Activated T-cell treated with anti-CD3 and anti-CD28 coated beads, Interleukin-2, amount 50 U/mL, for 4 hours (primary cell): ENCODE measurements around the gene IGSF10. TPM values are rescaled to one million over a fixed set of nuclear protein-coding genes. Genes with fewer than 3 reads are reported as not detected.
"Not testable (repeated sequence)": the region's sequence is repeated elsewhere in the genome, so short reads cannot be mapped to it uniquely, and the experiment has no call there.

ENCODE experiments used
- ATAC-seq, 2 donors: fragments of 200-7000 bp; cut with Tn5 transposase; one replicate each; pipeline ENCODE4 v1.10.0; 2021
- DNase-seq: peaks from one replicate; pipeline ENCODE4 v3.0.0-alpha.2; 2020
- H3K27me3 Mint-ChIP-seq: one replicate; pipeline ENCODE4 v1.8.0; 2021; ENCODE audit warnings: low read depth, mixed read lengths
- H3K36me3 Mint-ChIP-seq: one replicate; pipeline ENCODE4 v1.8.0; 2022; ENCODE audit warnings: mixed read lengths; ENCODE audit not compliant: insufficient read depth
- H3K4me1 Mint-ChIP-seq: one replicate; pipeline ENCODE4 v1.8.0; 2021; ENCODE audit warnings: low read depth, mixed read lengths
- H3K4me3 Mint-ChIP-seq: one replicate; pipeline ENCODE4 v1.8.0; 2021; ENCODE audit warnings: mild to moderate bottlenecking, moderate library complexity, mixed read lengths
- H3K9me3 Mint-ChIP-seq: one replicate; pipeline ENCODE4 v1.8.0; 2021; ENCODE audit warnings: mixed read lengths
- total RNA-seq, 3 donors: library from RNA; stranded (reverse); gene quantifications; one replicate each; pipeline ENCODE4 v1.2.1, GENCODE V29; 2021

Gene IGSF10
- under 1 TPM in 1 of 3 donors, not detected in 2; 0.03 TPM for total RNA-seq

GRCh38 chr3:151460774-151461450, at the start of gene IGSF10:
IGSF10 (minus strand) TSS chr3:151461061; CDS start chr3:151458709, 2,352 bp downstream.
- ATAC-seq, result peak in 1 of 2 donors; percentile 30
- Mint-ChIP-seq H3K4me1 (peaks cover 2% of the 10 kb centered on the region), H3K4me3 (peak within 1 kb of the TSS; percentile 34), H3K36me3 (no peaks in the 10 kb centered on the region), H3K27me3 (peaks cover 29% of the 10 kb centered on the region), H3K9me3 (no peaks in the 10 kb centered on the region)
- DNase-seq, result no peak

- not testable (repeated sequence) for H3K36me3 Mint-ChIP-seq
Observed at GRCh38 chr3:151509468-151510135, 48.7 kb upstream of the IGSF10 start.

GRCh38 chr3:151504606-151505005, 43.7 kb upstream of the IGSF10 start:
- ATAC-seq (no peak), DNase-seq (no peak)
- H3K4me3 Mint-ChIP-seq, result no peak overlapping the region
- no peaks in the 10 kb centered on the region for H3K36me3 Mint-ChIP-seq
- no peaks in the 10 kb centered on the region for H3K27me3 Mint-ChIP-seq
- H3K4me1 Mint-ChIP-seq, result no peaks in the 10 kb centered on the region
- H3K9me3 Mint-ChIP-seq, result peaks cover 4% of the 10 kb centered on the region

More at GRCh38 chr3:151509468-151510135, 48.7 kb upstream of the IGSF10 start:
- not testable (repeated sequence) for H3K4me1 Mint-ChIP-seq, DNase-seq, ATAC-seq, H3K4me3 Mint-ChIP-seq, H3K27me3 Mint-ChIP-seq, H3K9me3 Mint-ChIP-seq

- Mint-ChIP-seq H3K27me3 (no peaks in the 10 kb centered on the region), H3K4me3 (no peak overlapping the region), H3K4me1 (no peaks in the 10 kb centered on the region), H3K9me3 (no peaks in the 10 kb centered on the region), H3K36me3 (no peaks in the 10 kb centered on the region)
- no peak for DNase-seq
- no peak for ATAC-seq
Observed at GRCh38 chr3:151503074-151503473, 42.2 kb upstream of the IGSF10 start.

- ATAC-seq, result no peak
- no peaks in the 10 kb centered on the region for H3K4me1 Mint-ChIP-seq
- no peak for DNase-seq
- no peak overlapping the region for H3K4me3 Mint-ChIP-seq
- no peaks in the 10 kb centered on the region for H3K27me3 Mint-ChIP-seq
- H3K9me3 Mint-ChIP-seq, result no peaks in the 10 kb centered on the region
- no peaks in the 10 kb centered on the region for H3K36me3 Mint-ChIP-seq
Observed at GRCh38 chr3:151501923-151502632, 41.2 kb upstream of the IGSF10 start.

- no peak overlapping the region for H3K4me3 Mint-ChIP-seq
- H3K4me1 Mint-ChIP-seq, result no peaks in the 10 kb centered on the region
- no peaks in the 10 kb centered on the region for H3K36me3 Mint-ChIP-seq
- H3K9me3 Mint-ChIP-seq, result no peaks in the 10 kb centered on the region
- ATAC-seq (no peak), DNase-seq (no peak)
- no peaks in the 10 kb centered on the region for H3K27me3 Mint-ChIP-seq
Observed at GRCh38 chr3:151501171-151501922, 40.5 kb upstream of the IGSF10 start.

GRCh38 chr3:151499168-151499567, 38.3 kb upstream of the IGSF10 start:
- H3K4me1 Mint-ChIP-seq, result no peaks in the 10 kb centered on the region

GRCh38 chr3:151491525-151491924, 30.7 kb upstream of the IGSF10 start:
- Mint-ChIP-seq H3K36me3 (no peaks in the 10 kb centered on the region), H3K9me3 (no peaks in the 10 kb centered on the region), H3K4me3 (no peak overlapping the region), H3K4me1 (no peaks in the 10 kb centered on the region), H3K27me3 (peaks cover 4% of the 10 kb centered on the region)
- ATAC-seq, result no peak
- no peak for DNase-seq

More at GRCh38 chr3:151499168-151499567, 38.3 kb upstream of the IGSF10 start:
- no peak for ATAC-seq
- no peaks in the 10 kb centered on the region for H3K9me3 Mint-ChIP-seq
- H3K4me3 Mint-ChIP-seq, result no peak overlapping the region
- no peaks in the 10 kb centered on the region for H3K36me3 Mint-ChIP-seq
- DNase-seq, result no peak
- H3K27me3 Mint-ChIP-seq, result no peaks in the 10 kb centered on the region

- DNase-seq, H3K9me3 Mint-ChIP-seq, H3K4me3 Mint-ChIP-seq, H3K36me3 Mint-ChIP-seq, ATAC-seq, H3K4me1 Mint-ChIP-seq: not testable (repeated sequence)
- H3K27me3 Mint-ChIP-seq, result peaks cover 11% of the 10 kb centered on the region
Observed at GRCh38 chr3:151487833-151488232, 27.0 kb upstream of the IGSF10 start.

GRCh38 chr3:151483961-151484520, 23.2 kb upstream of the IGSF10 start:
- Mint-ChIP-seq H3K4me3 (no peak overlapping the region), H3K9me3 (peaks cover 11% of the 10 kb centered on the region), H3K36me3 (no peaks in the 10 kb centered on the region), H3K4me1 (no peaks in the 10 kb centered on the region), H3K27me3 (peaks cover 22% of the 10 kb centered on the region)
- no peak for DNase-seq
- ATAC-seq, result no peak

- Mint-ChIP-seq H3K9me3 (peaks cover 11% of the 10 kb centered on the region), H3K4me3 (no peak overlapping the region), H3K4me1 (no peaks in the 10 kb centered on the region), H3K36me3 (no peaks in the 10 kb centered on the region), H3K27me3 (peaks cover 23% of the 10 kb centered on the region)
- no peak for ATAC-seq
- DNase-seq, result no peak
Observed at GRCh38 chr3:151483488-151483887, 22.6 kb upstream of the IGSF10 start.

- Mint-ChIP-seq H3K9me3 (peaks cover 11% of the 10 kb centered on the region), H3K4me1 (no peaks in the 10 kb centered on the region), H3K4me3 (no peak overlapping the region), H3K27me3 (peaks cover 21% of the 10 kb centered on the region), H3K36me3 (no peaks in the 10 kb centered on the region)
- ATAC-seq, result no peak
- no peak for DNase-seq
Observed at GRCh38 chr3:151480492-151480891, 19.6 kb upstream of the IGSF10 start.

GRCh38 chr3:151479452-151479851, 18.6 kb upstream of the IGSF10 start:
- H3K4me3 Mint-ChIP-seq, result no peak overlapping the region
- no peak for ATAC-seq
- DNase-seq, result no peak
- H3K36me3 Mint-ChIP-seq, result no peaks in the 10 kb centered on the region
- no peaks in the 10 kb centered on the region for H3K4me1 Mint-ChIP-seq
- peaks cover 15% of the 10 kb centered on the region for H3K27me3 Mint-ChIP-seq
- H3K9me3 Mint-ChIP-seq, result peaks cover 11% of the 10 kb centered on the region

GRCh38 chr3:151478335-151478697, 17.5 kb upstream of the IGSF10 start:
- Mint-ChIP-seq H3K36me3 (no peaks in the 10 kb centered on the region), H3K27me3 (peaks cover 15% of the 10 kb centered on the region), H3K4me1 (no peaks in the 10 kb centered on the region), H3K4me3 (no peak overlapping the region), H3K9me3 (peaks cover 11% of the 10 kb centered on the region)
- DNase-seq (no peak), ATAC-seq (no peak)
